ENCODE data around the gene LILRA6. TPM values are rescaled to one million over a fixed set of nuclear protein-coding genes. Genes with fewer than 3 reads are reported as not detected.

LILRA6 gene
- total and polyA plus RNA-seq, 8 donors: 0.53 to 51.5 (median 0.74) TPM

- ATAC-seq (peak; percentile 3), DNase-seq (no peak)
- H3K4me3 ChIP-seq: peak within 1 kb of the TSS; percentile 68 to 95
- H3K9me3 ChIP-seq: no peaks in the 10 kb centered on the region
- peak within 1 kb of the TSS; percentile 99 for H3K27ac ChIP-seq
- H3K4me1 ChIP-seq: peaks cover 11 to 38% of the 10 kb centered on the region in 2 donors
- TF ChIP-seq CTCF (IDR thresholded peaks at IDR 0.05): no peak
- no peaks in the 10 kb centered on the region for H3K27me3 ChIP-seq
- intact Hi-C loops (cut with DNase I): no loop called here
- peaks cover 0 to 38% of the 10 kb centered on the region in 2 donors for H3K36me3 ChIP-seq
These were observed 53.4 kb downstream of the LILRA6 start, which contains the start of gene MBOAT7 for GRCh38 chr19:54189145-54189734. Gene MBOAT7, minus strand, starts transcription at chr19:54189580. Its CDS starts 1,072 bp downstream, at chr19:54188508.

GRCh38 chr19:54188215-54188871, 54.2 kb downstream of the LILRA6 start:
- peak in 1 of 4 donors; percentile 63 for DNase-seq
- no peaks in the 10 kb centered on the region for H3K9me3 ChIP-seq
- H3K4me3 ChIP-seq: peak overlapping the region; percentile 52 to 95
- peaks cover 11 to 38% of the 10 kb centered on the region in 2 donors for H3K4me1 ChIP-seq
- TF ChIP-seq CTCF (IDR thresholded peaks at IDR 0.05): no peak
- intact Hi-C loops (cut with DNase I): no loop called here
- peak overlapping the region; percentile 99 for H3K27ac ChIP-seq
- H3K27me3 ChIP-seq: no peaks in the 10 kb centered on the region
- ATAC-seq: no peak
- peaks cover 0 to 36% of the 10 kb centered on the region in 2 donors for H3K36me3 ChIP-seq

GRCh38 chr19:54186934-54187381, 55.6 kb downstream of the LILRA6 start:
- TF ChIP-seq CTCF (IDR thresholded peaks at IDR 0.05): no peak
- Histone ChIP-seq H3K4me1 (peaks cover 8 to 26% of the 10 kb centered on the region in 2 donors), H3K27ac (no peak overlapping the region), H3K9me3 (no peaks in the 10 kb centered on the region), H3K4me3 (no peak overlapping the region), H3K36me3 (peaks cover 0 to 44% of the 10 kb centered on the region in 2 donors), H3K27me3 (no peaks in the 10 kb centered on the region)
- no peak for ATAC-seq
- peak in 1 of 4 donors; percentile 66 for DNase-seq
- intact Hi-C loops (cut with DNase I): no loop called here

Small RNA genes lying within 50 kb of the gene (microRNA-seq; reads per million reads assigned to microRNA genes)
- 0 reads per million in 2 donors for gene MIR4752

Other genes with a start within 250 kb of the LILRA6 start
- gene VSTM1, start 178.9 kb downstream of the LILRA6 start, total RNA-seq: 10 to 100 TPM in 1 of 2 donors, under 1 TPM in 1; 0.44 to 12.1 TPM
- under 1 TPM in 4 of 6 donors, not detected in 2; 0.20 to 0.32 (median 0.29) TPM for gene VSTM1, start 178.9 kb downstream of the LILRA6 start, polyA plus RNA-seq (ENCODE audit: insufficient read length in 6 of 6)
- gene TARM1, start 161.4 kb downstream of the LILRA6 start, total RNA-seq: not detected
- gene TARM1, start 161.4 kb downstream of the LILRA6 start, polyA plus RNA-seq (ENCODE audit: insufficient read length in 6 of 6): under 1 TPM in 5 of 6 donors, not detected in 1; 0.24 to 0.46 (median 0.31) TPM
- gene OSCAR, start 142.0 kb downstream of the LILRA6 start, total RNA-seq: 10 to 100 TPM; 13.2 to 57.1 TPM
- under 1 TPM; 0.43 to 0.70 (median 0.56) TPM for gene OSCAR, start 142.0 kb downstream of the LILRA6 start, polyA plus RNA-seq (ENCODE audit: insufficient read length in 6 of 6)
- gene NDUFA3, start 139.9 kb downstream of the LILRA6 start, total RNA-seq: 100 to 1,000 TPM in 1 of 2 donors, 10 to 100 TPM in 1; 81.9 to 126 TPM
- 100 to 1,000 TPM in 3 of 6 donors, 10 to 100 TPM in 3; 60.4 to 117 (median 96.6) TPM for gene NDUFA3, start 139.9 kb downstream of the LILRA6 start, polyA plus RNA-seq (ENCODE audit: insufficient read length in 6 of 6)
- 10 to 100 TPM; 17.4 to 18.7 TPM for gene TFPT, start 127.1 kb downstream of the LILRA6 start, total RNA-seq
- gene TFPT, start 127.1 kb downstream of the LILRA6 start, polyA plus RNA-seq (ENCODE audit: insufficient read length in 6 of 6): 10 to 100 TPM; 14.3 to 19.9 (median 18.6) TPM
- 10 to 100 TPM; 46.8 to 49.5 TPM for gene PRPF31, start 127.0 kb downstream of the LILRA6 start, total RNA-seq
- gene PRPF31, start 127.0 kb downstream of the LILRA6 start, polyA plus RNA-seq (ENCODE audit: insufficient read length in 6 of 6): 10 to 100 TPM; 56.7 to 65.3 (median 63.5) TPM
- 10 to 100 TPM; 35.2 to 46.0 TPM for gene CNOT3, start 105.0 kb downstream of the LILRA6 start, total RNA-seq
- gene CNOT3, start 105.0 kb downstream of the LILRA6 start, polyA plus RNA-seq (ENCODE audit: insufficient read length in 6 of 6): 10 to 100 TPM; 59.2 to 75.0 (median 64.0) TPM
- gene LENG1, start 83.1 kb downstream of the LILRA6 start, total RNA-seq: 1 to 10 TPM; 5.4 to 6.5 TPM
- 10 to 100 TPM in 1 of 6 donors, 1 to 10 TPM in 5; 6.6 to 10.9 (median 8.2) TPM for gene LENG1, start 83.1 kb downstream of the LILRA6 start, polyA plus RNA-seq (ENCODE audit: insufficient read length in 6 of 6)
- 10 to 100 TPM; 45.3 to 74.0 TPM for gene TMC4, start 69.6 kb downstream of the LILRA6 start, total RNA-seq
- 10 to 100 TPM; 29.1 to 39.7 (median 32.0) TPM for gene TMC4, start 69.6 kb downstream of the LILRA6 start, polyA plus RNA-seq (ENCODE audit: insufficient read length in 6 of 6)
- gene MBOAT7, start 53.2 kb downstream of the LILRA6 start, total RNA-seq: 100 to 1,000 TPM in 1 of 2 donors, 10 to 100 TPM in 1; 98.5 to 102 TPM
- 10 to 100 TPM; 48.1 to 61.8 (median 51.7) TPM for gene MBOAT7, start 53.2 kb downstream of the LILRA6 start, polyA plus RNA-seq (ENCODE audit: insufficient read length in 6 of 6)
- gene TSEN34, start 51.5 kb downstream of the LILRA6 start, total RNA-seq: 10 to 100 TPM; 32.2 to 34.4 TPM
- 10 to 100 TPM; 39.7 to 60.6 (median 45.6) TPM for gene TSEN34, start 51.5 kb downstream of the LILRA6 start, polyA plus RNA-seq (ENCODE audit: insufficient read length in 6 of 6)
- gene RPS9, start 41.9 kb downstream of the LILRA6 start, total RNA-seq: 1,000 to 10,000 TPM; 1,023 to 1,099 TPM
- gene RPS9, start 41.9 kb downstream of the LILRA6 start, polyA plus RNA-seq (ENCODE audit: insufficient read length in 6 of 6): 1,000 to 10,000 TPM; 1,996 to 2,208 (median 2,085) TPM
- gene LILRB3, start 19.8 kb downstream of the LILRA6 start, total RNA-seq: 10 to 100 TPM; 21.8 to 90.8 TPM
- gene LILRB3, start 19.8 kb downstream of the LILRA6 start, polyA plus RNA-seq (ENCODE audit: insufficient read length in 6 of 6): 1 to 10 TPM; 2.1 to 3.0 (median 2.4) TPM
- 10 to 100 TPM; 11.9 to 16.5 TPM for gene LILRB5, start 14.5 kb upstream of the LILRA6 start, total RNA-seq
- gene LILRB5, start 14.5 kb upstream of the LILRA6 start, polyA plus RNA-seq (ENCODE audit: insufficient read length in 6 of 6): 1 to 10 TPM; 3.3 to 4.9 (median 4.4) TPM
- 10 to 100 TPM; 10.5 to 54.9 TPM for gene LILRB2, start 38.3 kb upstream of the LILRA6 start, total RNA-seq
- gene LILRB2, start 38.3 kb upstream of the LILRA6 start, polyA plus RNA-seq (ENCODE audit: insufficient read length in 6 of 6): 1 to 10 TPM; 1.2 to 2.2 (median 1.7) TPM
- 10 to 100 TPM in 1 of 2 donors, 1 to 10 TPM in 1; 4.2 to 52.8 TPM for gene LILRA5, start 70.4 kb upstream of the LILRA6 start, total RNA-seq
- 1 to 10 TPM in 1 of 6 donors, under 1 TPM in 4, not detected in 1; 0.44 to 1.2 (median 0.67) TPM for gene LILRA5, start 70.4 kb upstream of the LILRA6 start, polyA plus RNA-seq (ENCODE audit: insufficient read length in 6 of 6)
- 1 to 10 TPM; 1.8 to 2.3 TPM for gene LILRA4, start 96.4 kb upstream of the LILRA6 start, total RNA-seq
- gene LILRA4, start 96.4 kb upstream of the LILRA6 start, polyA plus RNA-seq (ENCODE audit: insufficient read length in 6 of 6): under 1 TPM in 2 of 6 donors, not detected in 4; 0.10 to 0.12 TPM
- gene LAIR1, start 122.1 kb upstream of the LILRA6 start, total RNA-seq: 100 to 1,000 TPM in 1 of 2 donors, 10 to 100 TPM in 1; 66.9 to 172 TPM
- gene LAIR1, start 122.1 kb upstream of the LILRA6 start, polyA plus RNA-seq (ENCODE audit: insufficient read length in 6 of 6): 10 to 100 TPM in 1 of 6 donors, 1 to 10 TPM in 5; 5.0 to 11.1 (median 6.4) TPM
- not detected for gene TTYH1, start 172.7 kb upstream of the LILRA6 start, total RNA-seq
- gene TTYH1, start 172.7 kb upstream of the LILRA6 start, polyA plus RNA-seq (ENCODE audit: insufficient read length in 6 of 6): 10 to 100 TPM in 1 of 6 donors, 1 to 10 TPM in 5; 2.3 to 13.4 (median 4.7) TPM
- 100 to 1,000 TPM; 138 to 144 TPM for gene LENG8, start 206.4 kb upstream of the LILRA6 start, total RNA-seq
- gene LENG8, start 206.4 kb upstream of the LILRA6 start, polyA plus RNA-seq (ENCODE audit: insufficient read length in 6 of 6): 100 to 1,000 TPM; 121 to 213 (median 166) TPM
- 1 to 10 TPM; 5.4 to 8.8 TPM for gene LENG9, start 221.0 kb upstream of the LILRA6 start, total RNA-seq
- gene LENG9, start 221.0 kb upstream of the LILRA6 start, polyA plus RNA-seq (ENCODE audit: insufficient read length in 6 of 6): 1 to 10 TPM; 3.2 to 5.3 (median 4.5) TPM
- gene CDC42EP5, start 230.5 kb upstream of the LILRA6 start, total RNA-seq: 10 to 100 TPM; 20.4 to 29.8 TPM
- gene CDC42EP5, start 230.5 kb upstream of the LILRA6 start, polyA plus RNA-seq (ENCODE audit: insufficient read length in 6 of 6): 10 to 100 TPM; 24.0 to 57.6 (median 33.4) TPM